Heart left ventricle (tissue), 16 donors: ENCODE results near the gene NFATC2IP. TPM values are rescaled to one million over a fixed set of nuclear protein-coding genes. Genes with fewer than 3 reads are reported as not detected.
"Not testable (repeated sequence)": the region's sequence is repeated elsewhere in the genome, so short reads cannot be mapped to it uniquely, and the experiment has no call there.

Experiments used
- ATAC-seq, 4 donors: fragments of 200-7000 bp; cut with Tn5 transposase; one replicate each; pipeline ENCODE4 v1.9.1; 2020 to 2022; ENCODE audit warnings: moderate library complexity in 4 of 4, mild to moderate bottlenecking in 3 of 4, moderate number of reproducible peaks in 1 of 4
- DNase-seq, 5 donors: peaks; one replicate each; pipeline ENCODE4 v3.0.0-alpha.2; 2020
- H3K27ac ChIP-seq, 12 donors: fragments of 200-600 bp; sonication (generic) in 4 of 12; one replicate each; pipeline versions ENCODE4 v1.5.0 to v1.8.0; 2016 to 2022; ENCODE audit warnings: mild to moderate bottlenecking in 2 of 12
- H3K27me3 ChIP-seq, 9 donors: fragments of 200-600 bp; sonication (generic) in 2 of 9; one replicate each; pipeline versions ENCODE4 v1.5.1 to v1.8.0; 2016 to 2022; ENCODE audit warnings: mild to moderate bottlenecking in 3 of 9
- H3K36me3 ChIP-seq, 9 donors: fragments of 200-600 bp; sonication (generic) in 2 of 9; one replicate each; pipeline versions ENCODE4 v1.5.0 to v1.8.0; 2018 to 2022; ENCODE audit warnings: mild to moderate bottlenecking in 2 of 9
- H3K4me1 ChIP-seq, 12 donors: fragments of 200-600 bp; sonication (generic) in 4 of 12; one replicate each; pipeline versions ENCODE4 v1.5.0 to v1.8.0; 2016 to 2022; ENCODE audit warnings: mild to moderate bottlenecking in 3 of 12
- H3K4me3 ChIP-seq, 12 donors: fragments of 200-600 bp; sonication (generic) in 4 of 12; one replicate each; pipeline versions ENCODE4 v1.5.0 to v1.8.0; 2017 to 2022; ENCODE audit warnings: mild to moderate bottlenecking in 9 of 12, moderate library complexity in 4 of 12
- H3K9me3 ChIP-seq, 12 donors: fragments of 200-600 bp; sonication (generic) in 4 of 12; one replicate each; pipeline versions ENCODE4 v1.5.0 to v1.8.0; 2016 to 2022; ENCODE audit warnings: mild to moderate bottlenecking in 1 of 12
- POLR2A ChIP-seq, 2 donors: fragments of 450-650 bp; IDR thresholded peaks; one replicate each; pipeline ENCODE4 v1.6.1; 2017; ENCODE audit warnings: antibody characterized with exemption in 2 of 2, mild to moderate bottlenecking in 2 of 2, moderate library complexity in 2 of 2
- WGBS, 4 donors: extraction: QIAGEN DNeasy Blood & Tissue Kit in 2 of 4; methylation state at CpG; one replicate each; pipeline versions ENCODE4 v1.1.5 to v1.1.7; 2013 to 2018; 5-methylcytosine and 5-hydroxymethylcytosine counted together
- intact Hi-C, 10 donors: fragments of 100-400 bp; cut with DNase I; formaldehyde crosslinking; loops; one replicate each; pipeline versions ENCODE4 v1.11.1 to v1.14.2; 2022
- polyA plus RNA-seq, 2 donors: library from polyadenylated mRNA; stranded (reverse); fragments of 200-250 nt; gene quantifications; one replicate each; pipeline ENCODE4 v1.2.3, GENCODE V29; 2013
- total RNA-seq, 9 donors: library from RNA; depleted of rRNA in 2 of 9; stranded (reverse); fragments of >200 nt in 2 of 9; fragmentation: NEBNext Ultra II Directional in 3 of 9; extraction: Animal tissue kit (Norgen Biotek cat#: 25700) in 3 of 9; gene quantifications; one replicate each; pipeline versions ENCODE4 v1.1.0 to v1.2.4, GENCODE V29; 2016 to 2023
- TF ChIP-seq, protein P1 (sequence below), 12 donors: fragments of 200-600 bp; sonication (generic) in 4 of 12; IDR thresholded peaks; one replicate each; pipeline versions ENCODE4 v1.5.0 to v1.8.0; 2018 to 2022; ENCODE audit warnings: antibody characterized with exemption in 12 of 12, mild to moderate bottlenecking in 5 of 12
- donor health status: ischemic (EF 13 %, LVEDD 7.1; RV severe dilation, severe dysfunction).
- donor health status: healthy with polysubstance abuse.
- donor health status: DM: no; HTN: yes; CAD: no.
- donor health status: DM: no; HTN: no; CAD: no.
- donor health status: ischemic (EF 25% LVEDD 6.9; RV normal size, moderate dysfunction).
- donor health status: ischemic (EF 25% LVEDD 5.7; RV mildly dilated, moderate dysfunction).
- donor health status: healthy.
- donor health status: DM: yes; HTN: yes; CAD: no.
- donor health status: ischemic (EF 35%, LVEDD 5.7; RV mildly dilated, moderate dysfunction).
- donor health status: nonischemic (EF 11% LVEDD 7.7; RV severe dilation, severe dysfunction).
- donor health status: DM: yes; HTN: yes; CAD: no.
- donor health status: PGD.
- donor health status: ischemic (EF 29% LVEDD 5.4; RV normal size, mild dysfunction).
- donor health status: nonischemic (EF 23%, LVEDD 6.1; RV moderate dilation, normal function).

NFATC2IP gene
- total and polyA plus RNA-seq, 11 donors: 11.1 to 25.3 (median 19.5) TPM

DNA sequence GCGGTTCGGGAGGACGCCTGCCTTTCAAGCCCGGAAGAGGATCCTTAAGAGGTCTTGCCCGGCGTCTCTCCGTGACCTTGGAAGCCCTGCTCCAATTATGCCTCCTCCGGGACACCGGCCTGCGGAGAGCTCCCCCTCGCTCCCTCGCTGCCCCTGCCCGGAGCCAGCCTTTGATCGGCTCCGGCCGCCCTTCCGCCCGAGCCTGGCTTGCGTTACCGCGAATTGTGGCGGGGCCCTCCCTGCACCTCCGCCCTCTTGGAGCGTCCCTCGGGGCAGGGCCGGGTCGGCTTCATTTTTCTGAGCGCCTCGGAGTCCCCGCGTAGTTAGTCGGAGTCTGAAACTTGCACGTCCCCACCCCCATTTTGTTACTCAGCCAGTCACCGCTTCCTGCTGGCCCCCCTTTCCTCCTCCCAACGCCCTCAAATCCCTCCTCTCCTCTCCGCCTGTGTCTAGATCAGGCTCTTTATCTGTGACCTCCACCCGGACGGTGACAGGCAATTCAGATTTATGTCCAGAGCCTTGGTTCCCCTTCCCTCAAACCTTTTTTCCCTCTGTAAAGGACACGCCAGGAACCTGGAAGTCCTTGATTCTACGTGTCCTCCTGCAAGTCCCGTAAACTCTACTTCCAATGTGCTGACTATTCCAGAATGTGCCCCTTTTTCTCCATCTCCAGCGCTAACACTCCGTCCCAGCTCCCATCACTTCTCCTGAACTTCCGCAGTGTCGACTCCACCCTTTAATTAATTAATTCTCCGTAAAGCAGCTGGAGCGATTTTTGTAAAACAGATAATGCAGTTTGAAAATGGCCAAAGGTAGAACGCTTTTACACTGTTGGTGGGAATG lies 25.1 kb upstream of the NFATC2IP start:
- H3K4me1 ChIP-seq: peaks cover 0 to 14% (median 8%) of the 10 kb centered on the region in 12 donors
- ATAC-seq: peak; percentile 73 to 83 (median 82)
- no peaks in the 10 kb centered on the region for H3K27me3 ChIP-seq
- H3K9me3 ChIP-seq: no peaks in the 10 kb centered on the region
- peak overlapping the region; percentile 87 to 100 (median 99) for H3K27ac ChIP-seq
- peak; percentile 86 to 90 (median 89) for DNase-seq
- intact Hi-C loops: loop anchor here in 5 of 10 donors (1.0 to 10.0 kb wide), 8 partner anchors 19 to 103 kb away; partner anchors contain the start of genes SH2B1 (in 4 of the 5), ATXN2L (in 1 of the 5), NFATC2IP (in 1 of the 5) and TUFM (in 1 of the 5)
- peaks cover 0 to 23% (median 4%) of the 10 kb centered on the region in 9 donors for H3K36me3 ChIP-seq
- peak overlapping the region; percentile 62 to 95 (median 83) for H3K4me3 ChIP-seq
- 1 to 2% (median 1%) methylated on average over 23 to 48 of the region's 48 CpGs for WGBS, 4 donors
- peak in 1 of 2 donors; percentile 51 for TF ChIP-seq POLR2A (IDR thresholded peaks at IDR 0.05)
- TF ChIP-seq, protein P1, sequence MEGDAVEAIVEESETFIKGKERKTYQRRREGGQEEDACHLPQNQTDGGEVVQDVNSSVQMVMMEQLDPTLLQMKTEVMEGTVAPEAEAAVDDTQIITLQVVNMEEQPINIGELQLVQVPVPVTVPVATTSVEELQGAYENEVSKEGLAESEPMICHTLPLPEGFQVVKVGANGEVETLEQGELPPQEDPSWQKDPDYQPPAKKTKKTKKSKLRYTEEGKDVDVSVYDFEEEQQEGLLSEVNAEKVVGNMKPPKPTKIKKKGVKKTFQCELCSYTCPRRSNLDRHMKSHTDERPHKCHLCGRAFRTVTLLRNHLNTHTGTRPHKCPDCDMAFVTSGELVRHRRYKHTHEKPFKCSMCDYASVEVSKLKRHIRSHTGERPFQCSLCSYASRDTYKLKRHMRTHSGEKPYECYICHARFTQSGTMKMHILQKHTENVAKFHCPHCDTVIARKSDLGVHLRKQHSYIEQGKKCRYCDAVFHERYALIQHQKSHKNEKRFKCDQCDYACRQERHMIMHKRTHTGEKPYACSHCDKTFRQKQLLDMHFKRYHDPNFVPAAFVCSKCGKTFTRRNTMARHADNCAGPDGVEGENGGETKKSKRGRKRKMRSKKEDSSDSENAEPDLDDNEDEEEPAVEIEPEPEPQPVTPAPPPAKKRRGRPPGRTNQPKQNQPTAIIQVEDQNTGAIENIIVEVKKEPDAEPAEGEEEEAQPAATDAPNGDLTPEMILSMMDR (IDR thresholded peaks at IDR 0.05): peak in 1 of 12 donors; percentile 12

DNA sequence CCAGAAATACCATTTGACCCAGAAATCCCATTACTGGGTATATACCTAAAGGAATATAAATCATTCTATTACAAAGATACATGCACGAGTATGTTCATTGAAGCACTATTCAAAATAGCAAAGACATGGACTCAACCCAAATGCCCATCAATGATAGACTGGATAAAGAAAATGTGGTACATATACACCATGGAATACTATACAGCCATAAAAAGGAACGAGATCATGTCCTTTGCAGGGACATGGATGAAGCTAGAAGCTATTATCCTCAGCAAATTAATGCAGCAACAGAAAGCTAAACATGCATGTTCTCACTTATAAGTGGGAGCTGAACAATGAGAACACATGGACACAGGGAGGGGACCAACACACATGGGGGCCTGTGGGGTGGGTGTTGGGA lies 24.5 kb upstream of the NFATC2IP start:
- intact Hi-C loops: loop anchor here in 3 of 10 donors (5.0 to 10.0 kb wide), 3 partner anchors 61 to 104 kb away; partner anchors contain the start of genes SH2B1 (in 3 of the 3) and ATXN2L (in 1 of the 3)
- not testable (repeated sequence) for DNase-seq, ATAC-seq, H3K27me3 ChIP-seq, H3K9me3 ChIP-seq
- H3K4me3 ChIP-seq: peak overlapping the region in 10 of 12 donors; percentile 62 to 95 (median 84)
- WGBS, 4 donors: 62 to 80% (median 74%) methylated on average over 2 of the region's 2 CpGs
- H3K36me3 ChIP-seq: peaks cover 0 to 16% (median under 1%) of the 10 kb centered on the region in 9 donors
- H3K4me1 ChIP-seq: peaks cover 0 to 18% (median 8%) of the 10 kb centered on the region in 12 donors
- H3K27ac ChIP-seq: peak overlapping the region in 11 of 12 donors; percentile 90 to 100 (median 99)

DNA sequence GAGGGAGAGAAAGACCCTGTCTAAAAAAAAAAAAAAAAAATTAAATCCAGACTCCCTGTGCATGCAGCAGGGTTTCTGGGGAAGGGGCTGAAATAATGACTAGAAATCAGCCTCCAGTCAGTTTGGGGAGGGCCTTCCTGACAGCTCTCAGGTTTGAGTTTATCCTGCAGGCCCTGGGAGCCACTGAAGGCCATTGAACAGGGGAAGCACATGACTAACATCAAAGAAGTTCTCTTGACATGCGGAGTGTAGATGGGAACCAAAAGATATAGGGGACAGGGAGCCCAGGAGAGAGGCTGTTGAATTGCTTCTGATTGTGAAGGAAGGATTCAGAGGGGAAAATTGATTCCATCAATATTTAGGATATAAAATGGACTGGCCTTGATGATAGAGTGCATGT lies 22.9 kb upstream of the NFATC2IP start:
- intact Hi-C loops: loop anchor here in 3 of 10 donors (5.0 to 10.0 kb wide), 3 partner anchors 63 to 106 kb away; partner anchors contain the start of genes SH2B1 (in 3 of the 3) and ATXN2L (in 1 of the 3)
- Histone ChIP-seq H3K4me3 (no peak overlapping the region), H3K9me3 (no peaks in the 10 kb centered on the region), H3K4me1 (peaks cover 0 to 18% (median 8%) of the 10 kb centered on the region in 12 donors), H3K36me3 (peaks cover 0 to 5% (median 0%) of the 10 kb centered on the region in 9 donors), H3K27ac (no peak overlapping the region), H3K27me3 (no peaks in the 10 kb centered on the region)
- ATAC-seq (no peak), DNase-seq (no peak)
- TF ChIP-seq, protein P1 (IDR thresholded peaks at IDR 0.05): no peak
- no peak for TF ChIP-seq POLR2A (IDR thresholded peaks at IDR 0.05)
- WGBS, 4 donors: 74 to 87% (median 81%) methylated on average over 1 of the region's 1 CpG

DNA sequence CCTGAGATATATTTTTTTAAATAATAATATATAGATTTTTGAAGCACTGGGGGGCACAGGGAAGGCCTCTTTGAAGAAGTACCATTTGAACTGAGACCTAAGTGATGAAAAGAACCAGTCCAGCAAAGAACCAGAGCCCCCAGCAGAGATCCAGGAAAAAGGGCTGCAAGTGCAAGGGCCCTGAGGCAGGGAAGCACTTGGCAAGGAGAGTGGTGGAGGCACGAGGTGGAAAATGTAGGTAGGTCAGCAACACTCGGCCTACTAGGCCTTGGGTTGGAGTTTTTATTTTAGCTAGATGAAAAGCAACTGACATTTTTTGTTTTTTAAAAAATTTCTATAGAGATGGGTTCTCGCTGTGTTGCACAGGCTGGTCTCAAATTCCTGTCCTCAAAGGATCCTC lies 20.5 kb upstream of the NFATC2IP start:
- DNase-seq: no peak
- intact Hi-C loops: no loop called here
- Histone ChIP-seq H3K27ac (no peak overlapping the region), H3K4me3 (no peak overlapping the region), H3K9me3 (no peaks in the 10 kb centered on the region), H3K36me3 (no peaks in the 10 kb centered on the region), H3K27me3 (no peaks in the 10 kb centered on the region), H3K4me1 (peaks cover 0 to 7% (median 0%) of the 10 kb centered on the region in 12 donors)
- ATAC-seq: no peak
- WGBS, 4 donors: 86 to 95% (median 87%) methylated on average over 3 of the region's 3 CpGs
- TF ChIP-seq POLR2A (IDR thresholded peaks at IDR 0.05): no peak
- TF ChIP-seq, protein P1 (IDR thresholded peaks at IDR 0.05): no peak
